B cell (primary cell): ENCODE data around the gene LRIG1. TPM values are rescaled to one million over a fixed set of nuclear protein-coding genes. Genes with fewer than 3 reads are reported as not detected.
A peak's percentile ranks its signal among the peaks of the same experiment; 100 is the strongest.

Experiments used
- ATAC-seq: fragments of 200-7000 bp; cut with Tn5 transposase; one replicate; pipeline ENCODE4 v1.10.0; 2021; ENCODE audit warnings: low read depth, mild to moderate bottlenecking, moderate number of reproducible peaks, moderate library complexity
- CTCF ChIA-PET: fragments of 350-600 bp; sonication (Branson Sonifier 250); formaldehyde crosslinking; loops from one replicate; lab custom pipeline; 2021; ENCODE audit warnings: antibody characterized with exemption, inconsistent platforms; lab: Charles Lee
- POLR2A ChIA-PET: fragments of 350-600 bp; sonication (Branson Sonifier 250); formaldehyde crosslinking; loops from one replicate; lab custom pipeline; 2021; ENCODE audit warnings: antibody characterized with exemption; lab: Charles Lee
- DNase-seq: peaks from one replicate; pipeline ENCODE4 v3.0.0; 2013
- H2AFZ ChIP-seq: 2 replicates; pipeline ENCODE4 v1.6.1; 2012; ENCODE audit warnings: mild to moderate bottlenecking, low read depth, low read length; ENCODE audit not compliant: insufficient read depth, poor library complexity, severe bottlenecking
- H3K27ac ChIP-seq, 2 donors: 1 replicate in 1 of 2; 2 replicates in 1 of 2; pipeline ENCODE4 v1.5.1; 2012 to 2013; ENCODE audit warnings: low read length in 2 of 2, mild to moderate bottlenecking in 2 of 2, moderate library complexity in 1 of 2
- H3K27me3 ChIP-seq, 4 experiments: fragments of 200-600 bp in 1 of 4; sonication (generic) in 1 of 4; replicated peaks in 1 of 4; 1 replicate in 2 of 4; 2 replicates in 2 of 4; pipeline versions ENCODE4 v1.6.1 to v1.7.0; 2013 to 2016; ENCODE audit warnings: low read length in 3 of 4, mild to moderate bottlenecking in 2 of 4, mixed read lengths in 1 of 4, moderate library complexity in 1 of 4; ENCODE audit not compliant: insufficient read depth in 4 of 4, control insufficient read depth in 3 of 4; ENCODE audit errors: control extremely low read depth in 1 of 4
- H3K36me3 ChIP-seq, 2 experiments: replicated peaks in 1 of 2; 1 replicate in 1 of 2; 2 replicates in 1 of 2; pipeline versions ENCODE4 v1.6.1 to v1.7.1; 2013; ENCODE audit warnings: low read length in 1 of 2; ENCODE audit not compliant: insufficient read depth in 2 of 2, control insufficient read depth in 1 of 2; ENCODE audit errors: control extremely low read depth in 1 of 2, extremely low read depth in 1 of 2
- H3K4me1 ChIP-seq, 2 donors: fragments of 200-600 bp in 1 of 2; sonication (generic) in 1 of 2; 1 replicate in 1 of 2; 2 replicates in 1 of 2; pipeline versions ENCODE4 v1.5.1 to v1.6.1; 2013 to 2017; ENCODE audit warnings: low read length in 2 of 2; ENCODE audit not compliant: control insufficient read depth in 2 of 2, insufficient read depth in 2 of 2
- H3K4me2 ChIP-seq: replicated peaks from 2 replicates; pipeline ENCODE3; 2012; ENCODE audit warnings: mild to moderate bottlenecking, low read depth, low read length; ENCODE audit not compliant: poor library complexity, severe bottlenecking
- H3K4me3 ChIP-seq, 5 experiments: fragments of 200-600 bp in 1 of 5; sonication (generic) in 1 of 5; 1 replicate in 3 of 5; 2 replicates in 2 of 5; pipeline versions ENCODE4 v1.5.1 to v1.7.0; 2011 to 2016; ENCODE audit warnings: low read length in 4 of 5, mild to moderate bottlenecking in 4 of 5, low read depth in 2 of 5, control low read depth in 1 of 5, moderate library complexity in 1 of 5; ENCODE audit not compliant: insufficient read depth in 1 of 5; ENCODE audit errors: control extremely low read depth in 1 of 5, extremely low read depth in 1 of 5
- H3K79me2 ChIP-seq: fragments of 200-600 bp; sonication (generic); one replicate; pipeline ENCODE4 v1.6.0; 2016; ENCODE audit warnings: low read length; ENCODE audit not compliant: control insufficient read depth, insufficient read depth
- H3K9ac ChIP-seq: fragments of 200-600 bp; sonication (generic); 2 replicates; pipeline ENCODE4 v1.6.1; 2017; ENCODE audit warnings: mild to moderate bottlenecking, low read length, moderate library complexity
- H3K9me3 ChIP-seq, 3 donors: one replicate each; pipeline versions ENCODE4 v1.6.1 to v1.7.1; 2013; ENCODE audit warnings: low read length in 2 of 3; ENCODE audit not compliant: control insufficient read depth in 2 of 3, insufficient read depth in 1 of 3; ENCODE audit errors: control extremely low read depth in 1 of 3
- H4K20me1 ChIP-seq: 2 replicates; pipeline ENCODE4 v1.6.0; 2012; ENCODE audit warnings: mild to moderate bottlenecking, low read length; ENCODE audit not compliant: insufficient read depth, control insufficient read depth, poor library complexity, severe bottlenecking
- H3K27ac Mint-ChIP-seq: one replicate; pipeline ENCODE4 v1.8.0; 2021; ENCODE audit warnings: mixed read lengths
- H3K27me3 Mint-ChIP-seq: one replicate; pipeline ENCODE4 v1.8.0; 2021; ENCODE audit warnings: mixed read lengths
- H3K4me1 Mint-ChIP-seq: one replicate; pipeline ENCODE4 v1.8.0; 2021; ENCODE audit warnings: mixed read lengths
- H3K4me3 Mint-ChIP-seq: one replicate; pipeline ENCODE4 v1.8.0; 2021; ENCODE audit warnings: mixed read lengths
- H3K9me3 Mint-ChIP-seq: one replicate; pipeline ENCODE4 v1.8.0; 2022; ENCODE audit warnings: mixed read lengths; ENCODE audit not compliant: insufficient read depth
- CTCF ChIP-seq: fragments of 200-600 bp; IDR thresholded peaks from one replicate; pipeline ENCODE4 v1.8.0; 2022; ENCODE audit warnings: antibody characterized with exemption, mild to moderate bottlenecking
- EZH2 ChIP-seq: IDR thresholded peaks from 2 replicates; pipeline ENCODE4 v1.6.1; 2012; ENCODE audit warnings: borderline replicate concordance, low read depth, mild to moderate bottlenecking, moderate library complexity, low read length; ENCODE audit not compliant: insufficient read depth, poor library complexity, severe bottlenecking
- WGBS: methylation state at CpG from one replicate; pipeline ENCODE4 v1.1.5; 2013; ENCODE audit warnings: missing lambda C conversion rate; ENCODE audit not compliant: insufficient coverage; 5-methylcytosine and 5-hydroxymethylcytosine counted together
- intact Hi-C: fragments of 100-400 bp; cut with micrococcal nuclease; formaldehyde crosslinking; loops from one replicate; pipeline ENCODE4 v1.10.0; 2022
- polyA plus RNA-seq: library from polyadenylated mRNA; depleted of rRNA; stranded (reverse); fragments of >200 nt; gene quantifications from 2 replicates; pipeline ENCODE4 v1.2.3, GENCODE V29; 2012
- total RNA-seq, 2 donors: library from RNA; stranded (reverse); fragments of 120-200 nt in 1 of 2; gene quantifications; 1 replicate in 1 of 2; 2 replicates in 1 of 2; pipeline versions ENCODE4 v1.2.3 to v1.2.4, GENCODE V29; 2013 to 2022

The LRIG1 gene
- total and polyA plus RNA-seq, 2 donors (not counting 1 experiment from before 2014, with no cell fraction given) = 9.2 to 12.4 TPM

GRCh38 chr3:66499881-66500575, 794 bp downstream of the LRIG1 start:
- Histone ChIP-seq H3K9ac (peak overlapping the region; percentile 71), H4K20me1 (no peaks in the 10 kb centered on the region), H3K79me2 (no peaks in the 10 kb centered on the region), H3K36me3 (no peaks in the 10 kb centered on the region), H2AFZ (peak overlapping the region; percentile 81), H3K4me1 (peaks cover 20 to 22% of the 10 kb centered on the region in 2 donors), H3K4me3 (peak overlapping the region; percentile 44 to 68 (median 64)), H3K27me3 (peaks cover 0 to 21% (median 18%) of the 10 kb centered on the region in 4 experiments), H3K27ac (no peak overlapping the region), H3K9me3 (peaks cover 0 to 1% (median 0%) of the 10 kb centered on the region in 3 donors), H3K4me2 (peak overlapping the region; percentile 98)
- no peak for ATAC-seq
- no peak for TF ChIP-seq EZH2
- TF ChIP-seq CTCF = no peak
- intact Hi-C loops = loop anchor here (2.0 to 5.0 kb wide), 6 partner anchors 27 to 499 kb away; partner anchors contain the start of gene KBTBD8
- peaks cover 41% of the 10 kb centered on the region for H3K27me3 Mint-ChIP-seq
- H3K4me1 Mint-ChIP-seq = peaks cover 24% of the 10 kb centered on the region
- under 1% methylated on average over 80 of the region's 80 CpGs for WGBS
- peak; percentile 55 for DNase-seq
- peak overlapping the region; percentile 94 for H3K4me3 Mint-ChIP-seq
- ChIA-PET CTCF (no interaction called here), POLR2A (interaction anchor here (0.6 to 1.0 kb wide), 2 partner anchors 28 to 279 kb away, joined by 3 read pairs; partner anchors contain the start of gene SLC25A26)
- no peaks in the 10 kb centered on the region for H3K9me3 Mint-ChIP-seq
- peak overlapping the region; percentile 71 for H3K27ac Mint-ChIP-seq
